GM18870 (cell line): ENCODE measurements around the gene AR.
A peak's percentile ranks its signal among the peaks of the same experiment; 100 is the strongest.

Source experiments
- ATAC-seq: cut with Tn5 transposase; IDR thresholded peaks from one replicate; pipeline ENCODE4 v1.9.1; 2021; ENCODE audit warnings: moderate library complexity; ENCODE audit not compliant: unreplicated experiment

AR gene, protein sequence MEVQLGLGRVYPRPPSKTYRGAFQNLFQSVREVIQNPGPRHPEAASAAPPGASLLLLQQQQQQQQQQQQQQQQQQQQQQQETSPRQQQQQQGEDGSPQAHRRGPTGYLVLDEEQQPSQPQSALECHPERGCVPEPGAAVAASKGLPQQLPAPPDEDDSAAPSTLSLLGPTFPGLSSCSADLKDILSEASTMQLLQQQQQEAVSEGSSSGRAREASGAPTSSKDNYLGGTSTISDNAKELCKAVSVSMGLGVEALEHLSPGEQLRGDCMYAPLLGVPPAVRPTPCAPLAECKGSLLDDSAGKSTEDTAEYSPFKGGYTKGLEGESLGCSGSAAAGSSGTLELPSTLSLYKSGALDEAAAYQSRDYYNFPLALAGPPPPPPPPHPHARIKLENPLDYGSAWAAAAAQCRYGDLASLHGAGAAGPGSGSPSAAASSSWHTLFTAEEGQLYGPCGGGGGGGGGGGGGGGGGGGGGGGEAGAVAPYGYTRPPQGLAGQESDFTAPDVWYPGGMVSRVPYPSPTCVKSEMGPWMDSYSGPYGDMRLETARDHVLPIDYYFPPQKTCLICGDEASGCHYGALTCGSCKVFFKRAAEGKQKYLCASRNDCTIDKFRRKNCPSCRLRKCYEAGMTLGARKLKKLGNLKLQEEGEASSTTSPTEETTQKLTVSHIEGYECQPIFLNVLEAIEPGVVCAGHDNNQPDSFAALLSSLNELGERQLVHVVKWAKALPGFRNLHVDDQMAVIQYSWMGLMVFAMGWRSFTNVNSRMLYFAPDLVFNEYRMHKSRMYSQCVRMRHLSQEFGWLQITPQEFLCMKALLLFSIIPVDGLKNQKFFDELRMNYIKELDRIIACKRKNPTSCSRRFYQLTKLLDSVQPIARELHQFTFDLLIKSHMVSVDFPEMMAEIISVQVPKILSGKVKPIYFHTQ

DNA sequence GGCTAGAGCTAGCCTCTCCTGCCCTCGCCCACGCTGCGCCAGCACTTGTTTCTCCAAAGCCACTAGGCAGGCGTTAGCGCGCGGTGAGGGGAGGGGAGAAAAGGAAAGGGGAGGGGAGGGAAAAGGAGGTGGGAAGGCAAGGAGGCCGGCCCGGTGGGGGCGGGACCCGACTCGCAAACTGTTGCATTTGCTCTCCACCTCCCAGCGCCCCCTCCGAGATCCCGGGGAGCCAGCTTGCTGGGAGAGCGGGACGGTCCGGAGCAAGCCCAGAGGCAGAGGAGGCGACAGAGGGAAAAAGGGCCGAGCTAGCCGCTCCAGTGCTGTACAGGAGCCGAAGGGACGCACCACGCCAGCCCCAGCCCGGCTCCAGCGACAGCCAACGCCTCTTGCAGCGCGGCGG is at the start of gene AR:
Gene AR (plus strand): TSS at position 204 of the 400 bp plus-strand sequence. CDS start 1,126 bp downstream, outside the sequence.
- ATAC-seq, result no peak

DNA sequence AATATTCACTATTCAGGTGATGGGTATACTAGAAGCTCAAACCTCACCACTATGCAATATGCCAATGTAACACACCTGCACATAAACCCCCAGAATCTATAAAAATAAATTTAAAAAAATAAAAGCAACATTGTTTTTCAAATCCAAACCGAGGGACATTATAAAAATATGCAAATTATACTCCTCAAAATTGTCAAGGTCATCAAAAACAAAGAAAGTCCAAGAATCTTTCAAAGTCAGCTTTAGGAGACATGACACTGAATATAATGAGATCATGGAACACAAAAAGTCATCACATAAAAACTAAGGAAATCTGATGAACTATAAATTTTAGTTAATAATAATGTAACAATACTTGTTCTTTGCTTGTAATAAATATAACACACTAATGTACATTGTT is 43.2 kb upstream of the AR start:
- ATAC-seq, result no peak

DNA sequence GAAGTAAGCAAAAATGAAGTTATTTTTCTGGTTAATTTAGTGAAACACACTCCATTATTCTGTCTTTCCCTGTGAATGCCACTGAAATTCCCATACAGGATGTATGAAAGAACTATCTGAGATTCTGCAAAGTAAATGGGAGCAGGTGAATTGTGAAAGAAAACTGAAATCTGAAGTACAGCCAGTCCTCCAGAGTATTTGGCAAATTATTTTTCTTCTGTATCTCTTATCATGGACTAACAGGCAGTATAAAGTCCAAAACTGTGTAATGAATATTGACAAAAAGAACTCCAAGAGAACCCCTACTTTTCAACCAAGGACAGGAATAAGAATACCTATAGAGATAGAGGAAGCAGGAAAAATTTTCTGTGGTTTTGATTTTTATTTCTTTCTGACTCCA is 40.8 kb upstream of the AR start:
- no peak for ATAC-seq

DNA sequence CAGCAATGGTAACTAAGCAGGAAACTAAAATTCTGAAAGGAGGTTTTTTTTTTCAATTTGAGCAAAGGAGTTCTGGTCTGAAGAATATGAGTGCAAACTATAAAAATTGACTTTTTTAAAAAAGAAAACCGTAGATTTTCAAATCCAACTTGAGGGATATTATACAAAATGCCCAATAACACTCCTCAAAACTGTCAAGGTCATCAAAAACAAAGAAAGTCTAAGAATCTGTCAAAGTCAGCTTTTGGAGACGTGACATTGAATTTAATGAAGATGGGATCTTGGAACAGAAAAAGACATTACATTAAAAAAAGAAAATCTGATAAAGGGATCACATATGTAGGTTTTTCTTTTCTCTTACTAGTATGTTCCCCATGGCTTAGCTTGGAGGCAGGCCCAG is 40.4 kb upstream of the AR start:
- no peak for ATAC-seq

DNA sequence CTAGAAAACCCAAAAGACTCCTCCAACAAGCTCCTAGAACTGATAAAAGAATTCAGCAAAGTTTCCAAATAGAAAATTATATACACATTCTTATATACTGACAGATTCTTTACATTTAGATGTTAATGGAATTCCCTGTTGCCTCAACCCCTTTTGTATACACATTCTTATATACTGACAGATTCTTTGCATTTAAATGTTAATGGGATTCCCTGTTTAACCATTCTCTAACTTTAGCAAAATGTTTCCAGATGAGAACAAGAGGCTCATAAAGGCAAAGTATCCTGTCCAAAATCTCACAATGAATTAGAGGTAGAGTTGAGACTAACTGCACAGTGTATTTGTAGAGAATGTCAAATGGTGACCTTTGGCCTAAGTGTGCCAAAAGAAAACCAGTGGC is 23.1 kb upstream of the AR start:
- ATAC-seq, result no peak

DNA sequence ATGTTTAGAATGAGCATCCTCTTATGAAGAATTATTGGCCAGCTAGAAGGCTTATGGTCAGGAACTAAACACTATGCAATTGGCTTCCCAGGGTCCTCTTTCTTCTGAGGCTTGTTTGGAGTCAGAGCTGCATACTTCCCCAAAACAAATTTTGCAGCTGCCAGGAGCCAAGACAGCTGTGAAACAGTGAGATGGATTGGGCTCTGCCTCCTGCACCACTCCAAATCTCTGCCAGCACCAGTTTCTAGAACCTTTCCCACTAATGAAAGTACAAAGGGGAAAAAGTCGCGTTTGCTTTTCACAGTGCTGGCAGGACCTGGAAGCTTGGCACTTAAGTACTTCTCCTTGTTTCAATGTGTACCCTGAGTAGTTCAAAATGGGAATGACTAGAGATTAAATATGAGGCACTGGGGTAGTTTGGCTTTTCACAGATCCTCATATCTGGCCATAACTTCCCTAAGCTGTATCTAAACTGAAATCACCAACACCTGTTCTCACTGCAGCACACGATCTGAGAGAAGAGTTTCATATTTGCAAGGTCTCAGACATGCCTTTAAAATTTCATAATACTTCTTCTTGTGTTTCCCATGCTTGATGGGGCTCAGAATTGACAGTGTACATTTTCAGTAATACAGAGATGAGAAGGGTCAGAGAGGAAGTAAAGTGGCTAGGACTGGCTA is 20.7 kb upstream of the AR start:
- ATAC-seq, result no peak

DNA sequence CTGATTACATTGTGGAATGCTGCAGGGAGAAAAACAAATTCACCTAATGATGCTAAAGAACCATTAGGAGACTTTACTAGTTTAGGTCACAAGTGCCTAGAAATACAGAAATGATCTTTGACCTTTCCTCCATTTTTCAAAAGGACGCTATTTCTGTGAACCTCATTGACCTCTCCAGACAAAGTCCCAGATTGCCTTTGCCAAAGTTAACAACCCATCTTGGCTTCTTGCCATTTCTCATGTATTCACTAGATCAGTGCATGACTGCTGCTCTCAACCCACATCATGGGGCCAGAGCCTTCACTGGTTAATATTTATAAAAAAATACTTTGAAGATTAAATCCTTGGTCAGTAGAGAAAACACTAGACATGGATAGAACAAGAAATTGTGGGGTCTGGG is 19.9 kb upstream of the AR start:
- ATAC-seq, result no peak

DNA sequence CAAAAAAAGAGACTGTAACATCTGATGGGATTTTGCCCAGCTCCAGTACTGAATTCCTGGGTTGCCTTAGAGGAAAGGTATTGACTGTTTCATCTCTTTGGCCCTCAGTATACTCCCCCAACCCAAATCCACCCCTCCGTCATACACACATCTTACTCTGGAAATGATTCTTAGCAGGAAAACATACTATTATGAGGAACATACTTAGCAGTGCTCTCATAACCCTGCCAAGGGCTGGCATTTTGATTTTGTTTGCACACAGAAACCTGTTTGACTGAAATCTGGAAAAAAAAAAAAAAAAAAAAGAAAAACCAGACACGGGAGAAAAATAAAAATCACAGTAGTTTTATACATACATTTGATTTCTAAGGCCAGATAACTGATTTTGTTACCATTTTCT is 19.4 kb upstream of the AR start:
- no peak for ATAC-seq

DNA sequence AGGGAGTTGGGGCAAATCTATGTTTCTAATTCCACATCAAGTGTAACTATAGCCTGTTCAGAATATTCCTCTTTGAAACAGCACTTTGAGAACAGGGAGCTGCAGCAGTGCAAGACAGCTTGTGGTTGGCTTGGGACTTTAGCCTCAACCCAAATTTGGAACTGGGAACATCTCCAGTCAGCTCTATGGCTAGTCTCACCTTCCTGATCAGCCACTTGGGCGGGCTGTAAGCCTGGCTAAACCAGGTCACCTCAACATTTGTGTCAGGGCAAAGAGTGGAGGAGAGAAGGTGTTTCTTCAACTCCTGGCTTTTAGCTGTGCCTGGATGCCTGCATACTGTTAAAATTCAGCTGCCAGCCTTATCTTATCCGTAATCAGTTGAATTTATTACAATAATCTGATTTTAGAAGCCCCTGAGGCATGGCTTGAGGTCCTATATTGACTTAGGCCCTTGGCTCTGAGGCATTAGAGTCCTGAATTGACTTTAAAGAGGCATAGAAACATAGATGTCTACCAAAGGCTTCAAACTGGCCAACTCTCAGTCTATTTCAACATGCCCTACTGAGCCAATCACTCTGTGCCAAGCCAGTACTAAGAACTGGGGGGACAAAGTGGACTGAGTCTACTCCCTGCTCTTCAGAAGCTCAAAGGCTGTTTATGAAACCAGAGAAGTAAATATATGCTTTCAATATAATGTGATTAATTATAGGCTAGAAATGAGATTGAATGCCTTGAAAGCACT is 18.7 kb upstream of the AR start:
- no peak for ATAC-seq

DNA sequence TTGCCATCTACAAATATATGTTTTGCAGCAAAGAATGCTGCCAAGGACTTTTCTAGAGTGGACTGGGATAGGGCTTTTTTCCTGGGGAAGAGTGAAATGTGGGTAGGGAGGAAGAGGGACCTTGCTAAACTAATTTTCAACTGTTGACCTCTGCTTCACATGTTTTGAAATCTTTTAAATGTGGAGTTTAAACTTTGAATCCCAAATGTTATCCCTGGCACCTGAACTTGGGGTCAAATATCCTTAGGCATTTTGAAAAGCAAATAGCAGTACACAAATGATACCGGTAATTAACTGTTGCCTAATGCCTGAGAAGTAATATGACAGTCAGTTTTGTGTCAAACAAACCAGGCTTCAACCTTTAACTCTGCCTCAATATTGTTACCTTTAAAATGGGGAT is 7.3 kb upstream of the AR start:
- no peak for ATAC-seq

DNA sequence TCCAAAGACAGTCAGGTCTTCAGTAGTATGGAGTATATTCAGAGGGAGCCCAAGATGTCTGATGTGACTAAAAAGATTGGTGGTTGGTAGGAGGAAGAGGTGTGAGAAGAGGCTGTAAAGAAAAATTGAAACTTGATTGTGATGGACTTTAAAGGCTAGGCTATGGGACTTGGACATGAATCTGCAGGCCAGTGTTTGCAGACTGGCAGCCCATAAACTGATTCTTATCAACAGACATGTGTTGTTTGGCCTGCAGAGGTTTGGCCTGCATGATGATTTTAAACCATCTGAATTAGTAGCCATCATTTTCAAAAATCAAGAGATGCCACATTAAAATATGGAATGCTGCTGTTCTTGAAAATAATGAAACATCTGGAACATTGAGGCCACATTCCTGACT is 5.4 kb upstream of the AR start:
- no peak for ATAC-seq

DNA sequence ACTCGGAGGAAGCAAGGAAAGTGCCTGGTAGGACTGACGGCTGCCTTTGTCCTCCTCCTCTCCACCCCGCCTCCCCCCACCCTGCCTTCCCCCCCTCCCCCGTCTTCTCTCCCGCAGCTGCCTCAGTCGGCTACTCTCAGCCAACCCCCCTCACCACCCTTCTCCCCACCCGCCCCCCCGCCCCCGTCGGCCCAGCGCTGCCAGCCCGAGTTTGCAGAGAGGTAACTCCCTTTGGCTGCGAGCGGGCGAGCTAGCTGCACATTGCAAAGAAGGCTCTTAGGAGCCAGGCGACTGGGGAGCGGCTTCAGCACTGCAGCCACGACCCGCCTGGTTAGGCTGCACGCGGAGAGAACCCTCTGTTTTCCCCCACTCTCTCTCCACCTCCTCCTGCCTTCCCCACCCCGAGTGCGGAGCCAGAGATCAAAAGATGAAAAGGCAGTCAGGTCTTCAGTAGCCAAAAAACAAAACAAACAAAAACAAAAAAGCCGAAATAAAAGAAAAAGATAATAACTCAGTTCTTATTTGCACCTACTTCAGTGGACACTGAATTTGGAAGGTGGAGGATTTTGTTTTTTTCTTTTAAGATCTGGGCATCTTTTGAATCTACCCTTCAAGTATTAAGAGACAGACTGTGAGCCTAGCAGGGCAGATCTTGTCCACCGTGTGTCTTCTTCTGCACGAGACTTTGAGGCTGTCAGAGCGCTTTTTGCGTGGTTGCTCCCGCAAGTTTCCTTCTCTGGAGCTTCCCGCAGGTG is 637 bp downstream of the AR start:
- no peak for ATAC-seq

DNA sequence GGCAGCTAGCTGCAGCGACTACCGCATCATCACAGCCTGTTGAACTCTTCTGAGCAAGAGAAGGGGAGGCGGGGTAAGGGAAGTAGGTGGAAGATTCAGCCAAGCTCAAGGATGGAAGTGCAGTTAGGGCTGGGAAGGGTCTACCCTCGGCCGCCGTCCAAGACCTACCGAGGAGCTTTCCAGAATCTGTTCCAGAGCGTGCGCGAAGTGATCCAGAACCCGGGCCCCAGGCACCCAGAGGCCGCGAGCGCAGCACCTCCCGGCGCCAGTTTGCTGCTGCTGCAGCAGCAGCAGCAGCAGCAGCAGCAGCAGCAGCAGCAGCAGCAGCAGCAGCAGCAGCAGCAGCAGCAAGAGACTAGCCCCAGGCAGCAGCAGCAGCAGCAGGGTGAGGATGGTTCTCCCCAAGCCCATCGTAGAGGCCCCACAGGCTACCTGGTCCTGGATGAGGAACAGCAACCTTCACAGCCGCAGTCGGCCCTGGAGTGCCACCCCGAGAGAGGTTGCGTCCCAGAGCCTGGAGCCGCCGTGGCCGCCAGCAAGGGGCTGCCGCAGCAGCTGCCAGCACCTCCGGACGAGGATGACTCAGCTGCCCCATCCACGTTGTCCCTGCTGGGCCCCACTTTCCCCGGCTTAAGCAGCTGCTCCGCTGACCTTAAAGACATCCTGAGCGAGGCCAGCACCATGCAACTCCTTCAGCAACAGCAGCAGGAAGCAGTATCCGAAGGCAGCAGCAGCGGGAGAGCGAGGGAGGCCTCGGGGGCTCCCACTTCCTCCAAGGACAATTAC is 1.4 kb downstream of the AR start:
- ATAC-seq, result no peak

DNA sequence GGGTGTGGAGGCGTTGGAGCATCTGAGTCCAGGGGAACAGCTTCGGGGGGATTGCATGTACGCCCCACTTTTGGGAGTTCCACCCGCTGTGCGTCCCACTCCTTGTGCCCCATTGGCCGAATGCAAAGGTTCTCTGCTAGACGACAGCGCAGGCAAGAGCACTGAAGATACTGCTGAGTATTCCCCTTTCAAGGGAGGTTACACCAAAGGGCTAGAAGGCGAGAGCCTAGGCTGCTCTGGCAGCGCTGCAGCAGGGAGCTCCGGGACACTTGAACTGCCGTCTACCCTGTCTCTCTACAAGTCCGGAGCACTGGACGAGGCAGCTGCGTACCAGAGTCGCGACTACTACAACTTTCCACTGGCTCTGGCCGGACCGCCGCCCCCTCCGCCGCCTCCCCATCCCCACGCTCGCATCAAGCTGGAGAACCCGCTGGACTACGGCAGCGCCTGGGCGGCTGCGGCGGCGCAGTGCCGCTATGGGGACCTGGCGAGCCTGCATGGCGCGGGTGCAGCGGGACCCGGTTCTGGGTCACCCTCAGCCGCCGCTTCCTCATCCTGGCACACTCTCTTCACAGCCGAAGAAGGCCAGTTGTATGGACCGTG is 2.2 kb downstream of the AR start:
- ATAC-seq, result no peak

DNA sequence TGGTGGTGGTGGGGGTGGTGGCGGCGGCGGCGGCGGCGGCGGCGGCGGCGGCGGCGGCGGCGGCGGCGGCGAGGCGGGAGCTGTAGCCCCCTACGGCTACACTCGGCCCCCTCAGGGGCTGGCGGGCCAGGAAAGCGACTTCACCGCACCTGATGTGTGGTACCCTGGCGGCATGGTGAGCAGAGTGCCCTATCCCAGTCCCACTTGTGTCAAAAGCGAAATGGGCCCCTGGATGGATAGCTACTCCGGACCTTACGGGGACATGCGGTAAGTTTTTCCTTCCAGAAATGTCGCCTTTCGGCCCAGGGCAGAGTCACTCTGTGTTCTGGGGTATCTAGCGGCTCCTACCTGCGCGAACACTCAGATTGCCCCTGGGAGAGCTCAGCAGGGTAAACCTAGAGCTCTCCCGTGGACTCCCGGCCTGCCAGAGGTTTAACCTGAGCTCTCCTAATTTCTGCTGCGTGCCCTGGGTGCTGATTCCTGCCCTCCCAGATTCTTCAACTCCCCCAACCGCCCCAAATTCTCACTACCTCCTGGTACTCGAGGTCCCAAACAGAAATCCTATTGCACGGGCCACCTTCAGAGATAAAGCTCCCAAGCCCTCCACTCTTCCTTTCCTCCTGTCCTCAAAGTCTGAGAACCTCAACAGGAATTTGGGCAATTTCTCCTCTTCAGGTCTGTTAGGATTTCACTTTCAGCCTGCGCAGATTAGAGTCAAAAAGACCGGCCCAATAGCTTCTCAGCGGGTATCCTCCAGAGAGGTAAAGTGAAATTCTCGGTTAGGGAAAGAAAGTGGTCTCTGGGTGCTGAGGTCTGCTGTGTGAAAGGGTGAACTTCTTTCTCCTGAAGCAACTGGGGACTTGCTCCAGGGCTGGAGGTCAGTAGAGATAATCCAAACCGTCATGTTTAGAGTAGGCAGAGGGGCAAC is 2.9 kb downstream of the AR start:
- ATAC-seq, result no peak

DNA sequence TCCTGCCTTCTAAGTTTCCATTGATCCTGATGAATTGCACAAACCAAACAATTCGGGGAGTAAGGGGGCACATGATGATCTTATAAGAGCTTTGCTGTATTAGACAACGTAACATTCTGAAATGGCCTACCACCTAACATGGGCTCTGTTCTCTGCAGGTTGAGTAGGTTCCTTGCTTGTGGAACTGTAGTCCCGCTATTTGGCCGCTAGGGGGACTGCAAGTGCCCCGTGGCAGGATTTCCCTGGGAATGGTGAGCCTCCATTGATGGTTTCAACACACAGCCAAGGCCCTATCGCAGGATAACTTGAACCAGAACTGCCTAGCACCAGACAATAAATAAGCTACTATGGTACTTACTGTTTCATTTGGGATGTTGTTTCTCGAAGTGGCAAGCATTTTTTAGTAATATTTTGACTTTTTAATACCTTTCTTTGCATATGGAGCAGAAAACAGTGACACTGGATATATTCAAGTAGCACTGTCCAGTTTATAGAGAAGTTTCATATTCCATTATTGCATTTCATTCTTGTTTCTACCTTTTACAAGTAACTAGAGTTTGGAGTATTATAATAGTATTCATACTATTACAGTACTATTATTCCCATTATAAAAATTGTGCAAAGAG is 11.9 kb downstream of the AR start:
- peak; percentile 53 for ATAC-seq

DNA sequence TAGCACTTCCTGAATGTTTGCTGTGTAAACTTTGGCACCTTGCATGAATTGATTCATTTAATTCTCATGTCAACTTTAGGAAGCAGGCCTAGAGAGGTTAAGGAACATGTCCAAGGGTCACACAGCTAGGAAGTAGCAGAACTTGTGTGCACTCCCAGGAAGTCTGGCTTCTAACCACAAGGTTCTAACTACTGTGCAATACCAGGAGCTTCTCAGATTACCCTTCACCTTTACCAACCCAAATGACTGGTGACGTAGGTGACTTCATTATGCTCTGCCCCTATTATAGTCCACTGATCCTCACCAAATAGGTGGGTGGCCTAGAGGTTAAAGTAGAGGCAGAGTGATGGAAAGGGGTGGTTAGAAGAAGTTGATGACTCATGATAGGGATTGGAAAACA is 14.4 kb downstream of the AR start:
- ATAC-seq, result no peak
